Smooth muscle cell (in vitro differentiated cells): Measurements from ENCODE around the gene PLEKHA1. TPM values are rescaled to one million over a fixed set of nuclear protein-coding genes. Genes with fewer than 3 reads are reported as not detected.

Experiments
- DNase-seq: peaks from one replicate; lab custom pipeline; 2025; ENCODE audit not compliant: unreplicated experiment; lab: John Stamatoyannopoulos, UW
- H2AFZ ChIP-seq: fragments of 200-600 bp; sonication (generic); 2 replicates; pipeline ENCODE4 v1.6.0; 2016; ENCODE audit warnings: antibody characterized with exemption, low read depth, mild to moderate bottlenecking
- H3F3A ChIP-seq: fragments of 200-600 bp; sonication (generic); 2 replicates; pipeline ENCODE4 v1.6.0; 2017; ENCODE audit warnings: antibody characterized with exemption, low read depth
- H3K27ac ChIP-seq: fragments of 200-600 bp; sonication (generic); 2 replicates; pipeline ENCODE4 v1.5.1; 2016; ENCODE audit warnings: low read depth, mild to moderate bottlenecking
- H3K27me3 ChIP-seq: fragments of 200-600 bp; sonication (generic); 2 replicates; pipeline ENCODE4 v1.6.1; 2016; ENCODE audit warnings: low read depth, mild to moderate bottlenecking
- H3K36me3 ChIP-seq: fragments of 200-600 bp; sonication (generic); 2 replicates; pipeline ENCODE4 v1.5.1; 2016; ENCODE audit warnings: low read depth
- H3K4me1 ChIP-seq: fragments of 200-600 bp; sonication (generic); 2 replicates; pipeline ENCODE4 v1.5.1; 2016; ENCODE audit warnings: low read depth
- H3K4me2 ChIP-seq: fragments of 200-600 bp; sonication (generic); 2 replicates; pipeline ENCODE4 v1.6.0; 2016; ENCODE audit warnings: mild to moderate bottlenecking
- H3K4me3 ChIP-seq: fragments of 200-600 bp; sonication (generic); 2 replicates; pipeline ENCODE4 v1.5.1; 2016; ENCODE audit warnings: mild to moderate bottlenecking
- H3K79me2 ChIP-seq: fragments of 200-600 bp; sonication (generic); 2 replicates; pipeline ENCODE4 v1.6.0; 2016; ENCODE audit warnings: low read depth, mild to moderate bottlenecking
- H3K9ac ChIP-seq: fragments of 200-600 bp; sonication (generic); 2 replicates; pipeline ENCODE4 v1.6.0; 2016; ENCODE audit warnings: low read depth
- H3K9me3 ChIP-seq: fragments of 200-600 bp; sonication (generic); replicated peaks from 2 replicates; pipeline ENCODE4 v1.5.1; 2016; ENCODE audit warnings: low read depth
- H4K20me1 ChIP-seq: fragments of 200-600 bp; sonication (generic); 2 replicates; pipeline ENCODE4 v1.6.0; 2016; ENCODE audit warnings: low read depth
- CTCF ChIP-seq: fragments of 200-600 bp; sonication (generic); IDR thresholded peaks from 2 replicates; pipeline ENCODE4 v1.5.1; 2017; ENCODE audit warnings: borderline replicate concordance, mild to moderate bottlenecking, antibody characterized with exemption; ENCODE audit not compliant: insufficient read depth, poor library complexity, severe bottlenecking
- WGBS: methylation state at CpG from one replicate; pipeline ENCODE4 v1.1.7; 2016; ENCODE audit warnings: low lambda C conversion rate; 5-methylcytosine and 5-hydroxymethylcytosine counted together
- polyA plus RNA-seq: library from polyadenylated mRNA; unstranded; fragments of >200 nt; fragmentation: Nextera tagmentation; extraction: Ambion mirVana; gene quantifications from 2 replicates; pipeline ENCODE4 v1.2.1, GENCODE V29; 2016
- total RNA-seq: library from RNA; depleted of rRNA; stranded (reverse); fragments of >200 nt; gene quantifications from 2 replicates; pipeline ENCODE4 v1.2.3, GENCODE V29; 2014

The PLEKHA1 gene
- total and polyA plus RNA-seq, 2 experiments from 2014 or later: 22.7 to 24.6 TPM

GRCh38 chr10:122474131-122474818 is 99.8 kb downstream of the PLEKHA1 start:
- Histone ChIP-seq H3K79me2 (peaks cover 15% of the 10 kb centered on the region), H3K36me3 (no peaks in the 10 kb centered on the region), H3K27ac (peak overlapping the region; percentile 82), H3K4me1 (peaks cover 31% of the 10 kb centered on the region), H3K9ac (peak overlapping the region; percentile 36), H2AFZ (peak overlapping the region; percentile 26), H3K27me3 (no peaks in the 10 kb centered on the region), H3K9me3 (no peaks in the 10 kb centered on the region), H3K4me2 (peak overlapping the region; percentile 79), H4K20me1 (no peaks in the 10 kb centered on the region), H3K4me3 (no peak overlapping the region), H3F3A (peaks cover 38% of the 10 kb centered on the region)
- 13% methylated on average over 15 of the region's 15 CpGs for WGBS
- no peak for TF ChIP-seq CTCF
- DNase-seq: no peak

- Histone ChIP-seq H3K4me2 (peak overlapping the region; percentile 79), H3F3A (peaks cover 29% of the 10 kb centered on the region), H3K9ac (no peak overlapping the region), H3K27me3 (no peaks in the 10 kb centered on the region), H2AFZ (no peak overlapping the region), H3K4me1 (peaks cover 26% of the 10 kb centered on the region), H3K4me3 (no peak overlapping the region), H3K9me3 (no peaks in the 10 kb centered on the region), H3K36me3 (no peaks in the 10 kb centered on the region), H3K79me2 (peaks cover 19% of the 10 kb centered on the region), H3K27ac (peak overlapping the region; percentile 82), H4K20me1 (no peaks in the 10 kb centered on the region)
- no peak for DNase-seq
- 23% methylated on average over 12 of the region's 12 CpGs for WGBS
- TF ChIP-seq CTCF: no peak
These were observed 100.6 kb downstream of the PLEKHA1 start for GRCh38 chr10:122475100-122475499.

- peaks cover 29% of the 10 kb centered on the region for H3F3A ChIP-seq
- no peak for TF ChIP-seq CTCF
- peaks cover 26% of the 10 kb centered on the region for H3K4me1 ChIP-seq
- no peaks in the 10 kb centered on the region for H3K36me3 ChIP-seq
- 10% methylated on average over 16 of the region's 16 CpGs for WGBS
- H3K4me2 ChIP-seq: peak overlapping the region; percentile 79
- peaks cover 26% of the 10 kb centered on the region for H3K79me2 ChIP-seq
- peak overlapping the region; percentile 82 for H3K27ac ChIP-seq
- H3K9ac ChIP-seq: no peak overlapping the region
- no peak for DNase-seq
- peak overlapping the region; percentile 15 for H2AFZ ChIP-seq
- no peaks in the 10 kb centered on the region for H4K20me1 ChIP-seq
- no peaks in the 10 kb centered on the region for H3K9me3 ChIP-seq
- no peak overlapping the region for H3K4me3 ChIP-seq
- no peaks in the 10 kb centered on the region for H3K27me3 ChIP-seq
These were observed 101.3 kb downstream of the PLEKHA1 start for GRCh38 chr10:122475591-122476332.

GRCh38 chr10:122476333-122476695 is 101.8 kb downstream of the PLEKHA1 start:
- Histone ChIP-seq H3K4me1 (peaks cover 26% of the 10 kb centered on the region), H3F3A (peaks cover 29% of the 10 kb centered on the region), H4K20me1 (no peaks in the 10 kb centered on the region), H3K27me3 (no peaks in the 10 kb centered on the region), H3K79me2 (peaks cover 29% of the 10 kb centered on the region), H3K27ac (peak overlapping the region; percentile 82), H3K36me3 (no peaks in the 10 kb centered on the region), H3K9me3 (no peaks in the 10 kb centered on the region), H3K4me3 (no peak overlapping the region), H3K4me2 (peak overlapping the region; percentile 79), H3K9ac (no peak overlapping the region), H2AFZ (peak overlapping the region; percentile 15)
- 53% methylated on average over 6 of the region's 6 CpGs for WGBS
- no peak for DNase-seq
- TF ChIP-seq CTCF: no peak
